ENCODE results near the gene HSPA9. TPM values are rescaled to one million over a fixed set of nuclear protein-coding genes. Genes with fewer than 3 reads are reported as not detected.

HSPA9 gene
- total RNA-seq, 2 experiments from 2014 or later, result 578 to 584 TPM

DNA sequence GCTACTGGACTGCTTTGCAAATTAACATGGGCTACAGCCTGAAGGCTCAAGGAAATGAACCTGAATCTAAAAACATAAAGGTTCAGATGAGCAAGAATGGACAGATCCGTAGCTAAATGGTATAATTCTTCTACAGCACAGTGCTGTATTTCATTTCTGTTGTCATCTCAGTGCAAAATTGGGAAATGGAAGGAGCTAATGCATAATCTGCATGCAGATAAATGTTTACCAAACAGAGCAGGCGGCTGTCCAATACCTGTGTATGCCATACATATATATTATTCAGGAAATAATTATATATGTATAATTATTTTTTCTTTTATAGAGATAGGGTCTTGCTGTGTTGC lies 4.3 kb upstream of the HSPA9 start:
- Mint-ChIP-seq H3K27me3 (no peaks in the 10 kb centered on the region), H3K4me1 (peaks cover 7% of the 10 kb centered on the region), H3K9me3 (peaks cover 2% of the 10 kb centered on the region), H3K27ac (no peak overlapping the region), H3K36me3 (peaks cover 12% of the 10 kb centered on the region), H3K4me3 (no peak overlapping the region)
- no peak for DNase-seq

- no peak overlapping the region for H3K27ac Mint-ChIP-seq
Measured at GRCh38 chr5:138577452-138577851, 2.3 kb upstream of the HSPA9 start.

GRCh38 chr5:138574744-138575193 lies 432 bp downstream of the HSPA9 start:
- DNase-seq, result no peak
- H3K27ac Mint-ChIP-seq, result peak overlapping the region; percentile 100
- H3K9me3 Mint-ChIP-seq, result peaks cover 2% of the 10 kb centered on the region
- peaks cover 33% of the 10 kb centered on the region for H3K4me1 Mint-ChIP-seq
- peak overlapping the region; percentile 97 for H3K4me3 Mint-ChIP-seq
- H3K36me3 Mint-ChIP-seq, result peaks cover 49% of the 10 kb centered on the region
- H3K27me3 Mint-ChIP-seq, result no peaks in the 10 kb centered on the region

More at GRCh38 chr5:138577452-138577851, 2.3 kb upstream of the HSPA9 start:
- Mint-ChIP-seq H3K4me1 (peaks cover 16% of the 10 kb centered on the region), H3K4me3 (no peak overlapping the region), H3K27me3 (no peaks in the 10 kb centered on the region), H3K36me3 (peaks cover 31% of the 10 kb centered on the region), H3K9me3 (peaks cover 2% of the 10 kb centered on the region)
- no peak for DNase-seq

GRCh38 chr5:138573949-138574670 lies 1.1 kb downstream of the HSPA9 start:
- H3K9me3 Mint-ChIP-seq, result peaks cover 2% of the 10 kb centered on the region
- peak overlapping the region; percentile 97 for H3K4me3 Mint-ChIP-seq
- no peak for DNase-seq
- H3K36me3 Mint-ChIP-seq, result peaks cover 52% of the 10 kb centered on the region
- H3K27ac Mint-ChIP-seq, result peak overlapping the region; percentile 100
- H3K27me3 Mint-ChIP-seq, result no peaks in the 10 kb centered on the region
- H3K4me1 Mint-ChIP-seq, result peaks cover 36% of the 10 kb centered on the region

GRCh38 chr5:138573223-138573622 lies 2.0 kb downstream of the HSPA9 start:
- Mint-ChIP-seq H3K9me3 (peaks cover 2% of the 10 kb centered on the region), H3K27me3 (no peaks in the 10 kb centered on the region), H3K27ac (peak overlapping the region; percentile 70), H3K4me1 (peaks cover 44% of the 10 kb centered on the region), H3K4me3 (peak overlapping the region; percentile 97), H3K36me3 (peaks cover 59% of the 10 kb centered on the region)
- DNase-seq, result no peak

DNA sequence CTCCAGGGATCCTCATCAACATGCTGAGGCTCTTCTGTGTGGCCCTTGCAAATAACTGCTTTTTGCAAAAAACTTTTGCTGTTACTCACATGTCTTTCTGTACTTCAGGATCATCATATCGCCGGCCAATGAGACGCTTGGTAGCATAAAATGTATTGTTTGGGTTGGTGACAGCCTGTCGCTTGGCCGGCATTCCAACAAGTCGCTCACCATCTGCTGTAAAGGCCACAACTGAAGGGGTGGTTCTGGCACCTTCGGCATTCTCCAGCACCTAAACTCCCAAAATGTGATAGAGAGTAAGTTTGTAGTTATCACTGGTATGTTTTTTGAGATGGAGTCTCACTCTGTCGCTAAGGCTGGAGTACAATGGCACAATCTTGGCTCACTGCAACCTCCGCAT lies 4.3 kb downstream of the HSPA9 start:
- Mint-ChIP-seq H3K4me1 (peaks cover 58% of the 10 kb centered on the region), H3K9me3 (peaks cover under 1% of the 10 kb centered on the region), H3K36me3 (peaks cover 77% of the 10 kb centered on the region), H3K27me3 (no peaks in the 10 kb centered on the region), H3K4me3 (no peak overlapping the region), H3K27ac (peak overlapping the region; percentile 45)
- no peak for DNase-seq

DNA sequence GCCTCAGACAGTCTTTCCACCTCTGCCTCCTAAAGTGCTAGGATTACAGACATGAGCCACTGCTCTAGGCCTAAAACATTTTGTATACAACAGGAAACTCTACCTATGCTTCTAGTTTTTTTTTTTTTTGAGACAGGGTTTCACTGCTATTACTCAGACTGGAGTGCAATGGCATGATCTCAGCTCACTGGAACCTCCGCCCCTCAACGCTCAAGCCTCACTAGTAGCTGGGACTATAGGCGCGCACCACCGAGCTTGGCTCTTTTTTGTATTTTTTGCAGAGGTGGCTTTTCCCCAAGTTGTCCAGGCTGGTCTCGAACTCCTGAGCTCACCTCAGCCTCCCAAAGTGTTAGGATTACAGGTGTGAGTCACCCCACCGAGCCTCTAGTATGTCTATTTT lies 5.4 kb downstream of the HSPA9 start:
- H3K27ac Mint-ChIP-seq, result peak overlapping the region; percentile 65
- no peak for DNase-seq
- no peaks in the 10 kb centered on the region for H3K27me3 Mint-ChIP-seq
- peak overlapping the region; percentile 47 for H3K4me3 Mint-ChIP-seq
- no peaks in the 10 kb centered on the region for H3K9me3 Mint-ChIP-seq
- peaks cover 64% of the 10 kb centered on the region for H3K4me1 Mint-ChIP-seq
- peaks cover 76% of the 10 kb centered on the region for H3K36me3 Mint-ChIP-seq

GRCh38 chr5:138568061-138568824 lies 7.0 kb downstream of the HSPA9 start:
- H3K4me1 Mint-ChIP-seq, result peaks cover 68% of the 10 kb centered on the region
- H3K4me3 Mint-ChIP-seq, result no peak overlapping the region

GRCh38 chr5:138566792-138567191 lies 8.4 kb downstream of the HSPA9 start:
- no peak overlapping the region for H3K4me3 Mint-ChIP-seq
- peaks cover 61% of the 10 kb centered on the region for H3K36me3 Mint-ChIP-seq
- H3K27ac Mint-ChIP-seq, result peak overlapping the region; percentile 54
- peaks cover 62% of the 10 kb centered on the region for H3K4me1 Mint-ChIP-seq
- H3K27me3 Mint-ChIP-seq, result no peaks in the 10 kb centered on the region
- no peak for DNase-seq
- H3K9me3 Mint-ChIP-seq, result no peaks in the 10 kb centered on the region

More at GRCh38 chr5:138568061-138568824, 7.0 kb downstream of the HSPA9 start:
- Mint-ChIP-seq H3K9me3 (no peaks in the 10 kb centered on the region), H3K27ac (peak overlapping the region; percentile 47), H3K27me3 (no peaks in the 10 kb centered on the region), H3K36me3 (peaks cover 70% of the 10 kb centered on the region)
- no peak for DNase-seq

- no peaks in the 10 kb centered on the region for H3K9me3 Mint-ChIP-seq
- H3K27ac Mint-ChIP-seq, result peak overlapping the region; percentile 35
- peaks cover 59% of the 10 kb centered on the region for H3K36me3 Mint-ChIP-seq
- DNase-seq, result no peak
- no peaks in the 10 kb centered on the region for H3K27me3 Mint-ChIP-seq
- H3K4me3 Mint-ChIP-seq, result peak overlapping the region; percentile 40
- H3K4me1 Mint-ChIP-seq, result peaks cover 62% of the 10 kb centered on the region
Measured at GRCh38 chr5:138565100-138565821, 9.9 kb downstream of the HSPA9 start.

DNA sequence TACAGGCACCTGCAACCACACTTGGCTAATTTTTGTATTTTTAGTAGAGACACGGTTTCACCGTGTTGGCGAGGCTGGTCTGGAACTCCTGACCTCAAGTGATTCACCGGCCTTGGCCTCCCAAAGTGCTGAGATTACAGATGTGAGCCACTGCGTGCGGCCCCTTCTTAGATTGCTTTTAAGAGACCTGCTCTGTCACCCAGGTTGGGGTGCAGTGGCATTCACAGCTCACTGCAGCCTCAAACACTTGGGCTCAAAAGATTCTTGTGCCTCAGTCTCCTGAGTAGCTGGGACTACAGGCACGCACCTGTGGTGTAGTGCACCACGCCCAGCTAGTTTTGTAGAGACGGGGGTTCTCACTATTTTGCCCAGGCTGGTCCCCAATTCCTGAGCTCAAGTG lies 11.0 kb downstream of the HSPA9 start:
- Mint-ChIP-seq H3K9me3 (no peaks in the 10 kb centered on the region), H3K36me3 (peaks cover 63% of the 10 kb centered on the region), H3K4me3 (no peak overlapping the region), H3K27ac (peak overlapping the region; percentile 12), H3K4me1 (peaks cover 62% of the 10 kb centered on the region), H3K27me3 (no peaks in the 10 kb centered on the region)
- DNase-seq, result no peak

DNA sequence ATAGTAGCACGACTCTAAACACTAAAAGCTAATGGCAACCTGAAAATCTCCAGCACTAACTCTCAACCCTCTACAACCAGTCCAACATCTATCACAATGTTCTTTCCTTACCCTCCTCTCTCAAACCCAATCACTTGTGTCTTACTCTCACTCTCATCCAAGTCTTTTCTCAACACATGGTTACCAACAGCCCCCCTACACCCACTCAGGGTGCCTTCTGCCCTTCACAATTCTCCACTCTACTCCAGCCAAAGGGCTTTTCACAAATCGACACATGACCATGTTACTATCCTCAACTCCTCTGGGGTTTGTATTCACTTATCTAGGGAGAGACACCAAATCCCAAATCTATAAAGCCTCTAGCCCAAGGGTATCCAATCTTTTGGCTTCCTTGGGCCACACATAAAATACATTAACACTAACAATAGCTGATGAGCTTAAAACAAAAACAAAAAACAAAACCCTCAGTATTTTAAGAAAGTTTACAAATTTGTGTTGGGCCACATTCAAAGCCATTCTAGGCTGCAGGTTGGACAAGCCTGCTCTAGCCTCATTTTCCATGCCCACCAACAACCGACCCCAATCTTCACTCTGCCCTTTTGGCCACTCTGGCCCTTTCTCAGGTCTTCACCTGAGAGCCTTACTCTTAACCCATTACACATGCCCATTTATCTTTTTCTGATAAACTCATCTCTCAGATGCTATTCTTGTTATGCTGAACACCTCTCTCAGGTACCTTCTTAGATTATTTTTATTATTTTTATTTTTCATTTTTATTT lies 11.7 kb downstream of the HSPA9 start:
- Mint-ChIP-seq H3K27ac (peak overlapping the region; percentile 40), H3K9me3 (no peaks in the 10 kb centered on the region), H3K36me3 (peaks cover 63% of the 10 kb centered on the region), H3K4me1 (peaks cover 59% of the 10 kb centered on the region), H3K27me3 (no peaks in the 10 kb centered on the region), H3K4me3 (no peak overlapping the region)
- no peak for DNase-seq

DNA sequence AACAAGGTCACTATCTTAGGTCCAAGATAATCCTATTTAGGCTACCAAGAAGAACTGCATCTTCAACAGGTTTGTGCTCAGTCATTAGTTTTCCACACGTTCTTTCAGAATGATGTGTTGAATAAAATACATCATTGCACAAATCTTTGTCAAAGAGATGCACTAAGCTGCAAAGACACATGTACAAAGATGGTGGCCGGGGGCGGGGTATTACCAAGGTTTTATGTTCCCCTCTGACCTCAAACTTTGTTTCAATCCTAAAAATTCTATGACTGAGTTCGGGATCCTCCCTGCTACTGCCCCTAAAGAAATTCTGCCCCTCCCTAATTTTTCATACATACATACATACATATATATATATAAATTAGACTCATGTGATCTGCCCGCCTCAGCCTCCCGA lies 14.2 kb downstream of the HSPA9 start:
- peaks cover 41% of the 10 kb centered on the region for H3K4me1 Mint-ChIP-seq
- DNase-seq, result no peak
- no peak overlapping the region for H3K27ac Mint-ChIP-seq
- H3K27me3 Mint-ChIP-seq, result no peaks in the 10 kb centered on the region
- peaks cover 61% of the 10 kb centered on the region for H3K36me3 Mint-ChIP-seq
- H3K9me3 Mint-ChIP-seq, result no peaks in the 10 kb centered on the region
- no peak overlapping the region for H3K4me3 Mint-ChIP-seq

DNA sequence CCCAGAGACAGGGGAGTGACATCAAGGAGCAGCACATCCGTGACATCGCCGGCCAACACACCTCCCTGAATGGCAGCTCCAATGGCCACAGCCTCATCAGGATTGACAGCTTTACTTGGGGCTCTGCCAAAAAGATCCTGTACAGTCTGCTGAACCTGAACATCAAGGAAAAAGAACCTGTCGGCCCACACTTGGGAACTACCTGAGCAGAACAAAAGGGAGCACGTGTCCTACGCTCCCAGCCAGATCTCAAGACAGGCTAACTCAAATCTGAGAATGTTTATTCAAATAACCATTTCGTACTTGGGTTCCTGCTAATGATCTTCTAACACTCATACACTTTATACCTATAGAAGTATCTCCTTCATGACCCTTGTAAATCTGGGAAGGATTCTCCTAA lies 15.3 kb downstream of the HSPA9 start:
- no peaks in the 10 kb centered on the region for H3K27me3 Mint-ChIP-seq
- no peak for DNase-seq
- H3K4me1 Mint-ChIP-seq, result peaks cover 34% of the 10 kb centered on the region
- no peak overlapping the region for H3K27ac Mint-ChIP-seq
- peaks cover 58% of the 10 kb centered on the region for H3K36me3 Mint-ChIP-seq
- no peaks in the 10 kb centered on the region for H3K9me3 Mint-ChIP-seq
- no peak overlapping the region for H3K4me3 Mint-ChIP-seq
